GM12878 (cell line): ENCODE measurements around the gene MALRD1. TPM values are rescaled to one million over a fixed set of nuclear protein-coding genes. Genes with fewer than 3 reads are reported as not detected.

Source experiments
- ATAC-seq: fragments of 200-7000 bp; cut with Tn5 transposase; 3 replicates; pipeline ENCODE4 v1.9.1; 2020; ENCODE audit warnings: mild to moderate bottlenecking, moderate library complexity
- BruUV-seq: library from RNA; stranded (reverse); fragments of 400-500 nt; replicated peaks from 2 replicates; lab custom pipeline; 2021; lab: Mats Ljungman, UMichigan
- CTCF ChIA-PET: fragments of 300-600 bp; sonication (Branson Sonifier 250); formaldehyde crosslinking; extraction: SDS; loops from one replicate; lab custom pipeline; 2021; ENCODE audit warnings: inconsistent platforms; lab: Yijun Ruan, JAX
- POLR2A ChIA-PET: fragments of 350-600 bp; formaldehyde crosslinking; extraction: SDS; loops from one replicate; lab custom pipeline; 2021; ENCODE audit warnings: inconsistent platforms; lab: Charles Lee
- RAD21 ChIA-PET: fragments of 300-600 bp; sonication (Branson Sonifier 250); formaldehyde crosslinking; loops from one replicate; lab custom pipeline; 2023; ENCODE audit warnings: antibody characterized with exemption; ENCODE audit not compliant: unreplicated experiment; lab: Charles Lee
- SMC1A ChIA-PET: fragments of 300-600 bp; sonication (Branson Sonifier 250); formaldehyde crosslinking; loops from one replicate; lab custom pipeline; 2023; ENCODE audit not compliant: unreplicated experiment, uncharacterized antibody; lab: Charles Lee
- DNase-seq: peaks from one replicate; pipeline ENCODE4 v3.0.0-alpha.2; 2011; ENCODE audit warnings: low read depth, low spot score
- FAIRE-seq: peaks from 3 replicates; lab custom pipeline; 2011; peaks lifted over from hg19 to GRCh38; lab: Jason Lieb, UNC
- H2AFZ ChIP-seq: 2 replicates; pipeline ENCODE4 v1.6.0; 2011; ENCODE audit warnings: low read depth, low read length, control low read depth; ENCODE audit not compliant: control insufficient read depth
- H3K27ac ChIP-seq: 2 replicates; pipeline ENCODE4 v1.5.1; 2011; ENCODE audit warnings: control low read depth; ENCODE audit not compliant: control insufficient read depth, insufficient read depth
- H3K27me3 ChIP-seq, 2 experiments: replicated peaks in 1 of 2; 2 replicates each; pipeline versions ENCODE4 v1.6.0 to v1.6.1; 2011; ENCODE audit warnings: low read length in 1 of 2; ENCODE audit not compliant: control insufficient read depth in 2 of 2, insufficient read depth in 2 of 2
- H3K36me3 ChIP-seq, 2 experiments: 2 replicates each; pipeline ENCODE4 v1.5.1; 2011; ENCODE audit warnings: low read length in 1 of 2; ENCODE audit not compliant: control insufficient read depth in 2 of 2, insufficient read depth in 2 of 2
- H3K4me1 ChIP-seq: 2 replicates; pipeline ENCODE4 v1.6.1; 2011; ENCODE audit warnings: mild to moderate bottlenecking, low read length, moderate library complexity, mixed read lengths; ENCODE audit not compliant: control insufficient read depth, insufficient read depth
- H3K4me2 ChIP-seq: 2 replicates; pipeline ENCODE4 v1.6.0; 2011; ENCODE audit warnings: control low read depth; ENCODE audit not compliant: control insufficient read depth, insufficient read depth
- H3K4me3 ChIP-seq: fragments of 200-600 bp; sonication (generic); 2 replicates; pipeline ENCODE4 v1.5.1; 2016
- H3K79me2 ChIP-seq: 2 replicates; pipeline ENCODE4 v1.6.0; 2011; ENCODE audit warnings: low read length; ENCODE audit not compliant: control insufficient read depth, insufficient read depth
- H3K9ac ChIP-seq: 2 replicates; pipeline ENCODE4 v1.8.0; 2011; ENCODE audit warnings: low read length, control low read depth, mixed read lengths; ENCODE audit not compliant: control insufficient read depth, insufficient read depth
- H3K9me3 ChIP-seq: replicated peaks from 3 replicates; pipeline ENCODE4 v1.5.1; 2011; ENCODE audit warnings: mild to moderate bottlenecking, low read length; ENCODE audit not compliant: control insufficient read depth, insufficient read depth
- H4K20me1 ChIP-seq: 2 replicates; pipeline ENCODE4 v1.6.0; 2011; ENCODE audit not compliant: control insufficient read depth, insufficient read depth
- ATF2 ChIP-seq: IDR thresholded peaks from 2 replicates; pipeline ENCODE4 v1.6.1; 2012; ENCODE audit warnings: low read length, inconsistent platforms
- CHD1 ChIP-seq: IDR thresholded peaks from 2 replicates; pipeline ENCODE4 v1.6.1; 2012; ENCODE audit warnings: low read depth, low read length, improper control_type of control experiment
- CHD4 ChIP-seq: fragments of 200-600 bp; sonication (generic); IDR thresholded peaks from 2 replicates; pipeline ENCODE4 v1.6.1; 2016; ENCODE audit warnings: mild to moderate bottlenecking
- E2F8 ChIP-seq: fragments of 450-650 bp; IDR thresholded peaks from 2 replicates; pipeline ENCODE4 v1.6.1; 2018; ENCODE audit warnings: mild to moderate bottlenecking, low read depth, moderate library complexity; ENCODE audit not compliant: partially characterized antibody
- EGR1 ChIP-seq, 2 experiments: IDR thresholded peaks; 1 replicate in 1 of 2; 2 replicates in 1 of 2; pipeline ENCODE4 v1.6.1; 2011 to 2012; ENCODE audit warnings: low read depth in 2 of 2, low read length in 2 of 2, borderline replicate concordance in 1 of 2, mild to moderate bottlenecking in 1 of 2, moderate library complexity in 1 of 2
- ELK1 ChIP-seq: IDR thresholded peaks from 2 replicates; pipeline ENCODE4 v1.6.1; 2012; ENCODE audit warnings: low read depth, low read length, improper control_type of control experiment
- JUNB ChIP-seq: IDR thresholded peaks from 2 replicates; pipeline ENCODE4 v1.6.1; 2016; ENCODE audit warnings: antibody characterized with exemption, mild to moderate bottlenecking
- MEF2A ChIP-seq: IDR thresholded peaks from 2 replicates; pipeline ENCODE4 v1.6.1; 2011; ENCODE audit warnings: low read depth, mild to moderate bottlenecking, low read length, moderate library complexity; ENCODE audit not compliant: insufficient read depth
- MTA2 ChIP-seq: fragments of 450-650 bp; IDR thresholded peaks from 2 replicates; pipeline ENCODE4 v1.6.1; 2016; ENCODE audit warnings: low read depth, mild to moderate bottlenecking, moderate library complexity
- NBN ChIP-seq: fragments of 450-650 bp; IDR thresholded peaks from 2 replicates; pipeline ENCODE4 v1.6.1; 2016
- RB1 ChIP-seq: fragments of 450-650 bp; formaldehyde crosslinking; IDR thresholded peaks from 2 replicates; pipeline ENCODE4 v1.6.1; 2017; ENCODE audit warnings: mild to moderate bottlenecking, borderline replicate concordance
- RCOR1 ChIP-seq: conservative IDR thresholded peaks from 2 replicates; pipeline ENCODE4 v1.6.1; 2012; ENCODE audit warnings: low read depth, low read length, improper control_type of control experiment
- RFX5 ChIP-seq: IDR thresholded peaks from 2 replicates; pipeline ENCODE4 v1.6.1; 2011; ENCODE audit warnings: low read depth, low read length, improper control_type of control experiment
- SKIL ChIP-seq: fragments of 450-650 bp; IDR thresholded peaks from 2 replicates; pipeline ENCODE4 v1.6.1; 2017; ENCODE audit warnings: mild to moderate bottlenecking, low read depth, inconsistent platforms; ENCODE audit not compliant: poor library complexity, severe bottlenecking
- SMC3 ChIP-seq: IDR thresholded peaks from 2 replicates; pipeline ENCODE4 v1.6.1; 2011; ENCODE audit warnings: low read length, improper control_type of control experiment, borderline replicate concordance
- SP1 ChIP-seq: IDR thresholded peaks from one replicate; pipeline ENCODE4 v1.6.1; 2011; ENCODE audit warnings: low read depth, low read length
- TCF12 ChIP-seq: IDR thresholded peaks from 2 replicates; pipeline ENCODE4 v1.6.1; 2011; ENCODE audit warnings: low read depth, mild to moderate bottlenecking, low read length
- WRNIP1 ChIP-seq: IDR thresholded peaks from 2 replicates; pipeline ENCODE4 v1.6.1; 2011; ENCODE audit warnings: low read depth, low read length, improper control_type of control experiment, borderline replicate concordance
- ZNF274 ChIP-seq: IDR thresholded peaks from one replicate; pipeline ENCODE4 v1.8.0; 2011; ENCODE audit not compliant: insufficient read length, insufficient read depth
- ZNF384 ChIP-seq: IDR thresholded peaks from 2 replicates; pipeline ENCODE4 v1.6.1; 2012; ENCODE audit warnings: low read depth, mild to moderate bottlenecking, low read length, improper control_type of control experiment, borderline replicate concordance
- WGBS: methylation state at CpG from one replicate; pipeline ENCODE4 v1.1.6; 2016; ENCODE audit warnings: low lambda C conversion rate; ENCODE audit not compliant: insufficient replicate concordance, insufficient coverage; ENCODE audit errors: missing lambda C conversion rate; 5-methylcytosine and 5-hydroxymethylcytosine counted together
- in situ Hi-C: fragments of 300-500 bp; cut with MboI; formaldehyde crosslinking; loops from 9 replicates; pipeline ENCODE4 v1.14.3; 2018; ENCODE audit warnings: mixed read lengths
- intact Hi-C: fragments of 100-400 bp; cut with micrococcal nuclease; formaldehyde crosslinking; loops from one replicate; pipeline ENCODE4 v1.14.2; 2022; ENCODE audit not compliant: unreplicated experiment
- polyA plus RNA-seq, 11 experiments: library from polyadenylated mRNA; depleted of rRNA in 4 of 11; unstranded in 6 of 11; stranded (reverse) in 5 of 11; fragments of >200 nt; fragmentation: Nextera tagmentation in 4 of 11; fragmentation: Illumina TruSeq in 1 of 11; extraction: Ambion mirVana in 4 of 11; extraction: Trizol in 1 of 11; gene quantifications; 1 replicate in 1 of 11; 2 replicates in 10 of 11; pipeline versions ENCODE4 v1.2.1 to v1.2.3, GENCODE V29; 2011 to 2016; ENCODE audit warnings: inconsistent platforms in 2 of 11, missing spikeins in 2 of 11, low read depth in 1 of 11
- total RNA-seq, 4 experiments: library from RNA; depleted of rRNA in 3 of 4; stranded (reverse); fragments of >200 nt in 3 of 4; fragmentation: Illumina TruSeq in 1 of 4; extraction: Trizol in 1 of 4; gene quantifications; 2 replicates each; pipeline versions ENCODE4 v1.2.1 to v1.2.3, GENCODE V29; 2013 to 2021

The MALRD1 gene
- total and polyA plus RNA-seq, 10 of the 15 experiments (the other 5 are each of a cell fraction or from before 2014, with no cell fraction given), result 0.12 to 6.6 (median 0.26) TPM; not detected in 2

- Histone ChIP-seq H3K79me2 (no peaks in the 10 kb centered on the region), H3K27me3 (no peaks in the 10 kb centered on the region), H3K4me1 (no peaks in the 10 kb centered on the region), H3K9me3 (no peaks in the 10 kb centered on the region), H3K4me3 (no peak overlapping the region), H3K9ac (no peak overlapping the region), H3K36me3 (no peaks in the 10 kb centered on the region), H4K20me1 (no peaks in the 10 kb centered on the region), H2AFZ (no peak overlapping the region), H3K27ac (no peak overlapping the region), H3K4me2 (no peak overlapping the region)
- TF ChIP-seq RFX5, result no peak
- no peak for TF ChIP-seq CHD1
- no peak for TF ChIP-seq MTA2
- TF ChIP-seq ATF2, result no peak
- no peak for TF ChIP-seq ELK1
- TF ChIP-seq ZNF384, result no peak
- no peak for TF ChIP-seq RB1
- TF ChIP-seq EGR1 (IDR thresholded peaks at IDR 0.05; ENCODE audit: borderline replicate concordance in 1 of 2, low read depth in 2 of 2, low read length in 2 of 2), result no peak
- TF ChIP-seq SP1, result no peak
- no peak for TF ChIP-seq SMC3
- no peak for TF ChIP-seq CHD4
- no peak for TF ChIP-seq RCOR1
- TF ChIP-seq E2F8, result no peak
- TF ChIP-seq SKIL, result no peak
- TF ChIP-seq JUNB, result no peak
- no peak for TF ChIP-seq NBN
- TF ChIP-seq ZNF274, result no peak
- no peak for TF ChIP-seq WRNIP1
- no peak for TF ChIP-seq TCF12
- TF ChIP-seq MEF2A, result no peak
- FAIRE-seq (no peak), ATAC-seq (no peak), DNase-seq (no peak)
- POLR2A ChIA-PET, result no interaction called here
- no TSS peak for BruUV-seq
- 0% methylated on average over 2 of the region's 2 CpGs for whole genome bisulfite sequencing
- in situ Hi-C loops, result no loop called here
- RAD21 ChIA-PET, result no interaction called here
- intact Hi-C loops, result no loop called here
- CTCF ChIA-PET, result no interaction called here
- SMC1A ChIA-PET, result no interaction called here
Observed at GRCh38 chr10:19024611-19025010, 24.0 kb upstream of the MALRD1 start.
